HEK293 (cell line): ENCODE results near the gene DGKH.
A peak's percentile ranks its signal among the peaks of the same experiment; 100 is the strongest.

Source experiments
- CTCF ChIA-PET: fragments of 350-600 bp; formaldehyde crosslinking; extraction: SDS; loops from one replicate; lab custom pipeline; 2021; ENCODE audit warnings: antibody characterized with exemption; lab: Yijun Ruan, JAX
- POLR2A ChIA-PET: fragments of 300-600 bp; formaldehyde crosslinking; extraction: SDS; loops from one replicate; lab custom pipeline; 2020; ENCODE audit warnings: antibody characterized with exemption, inconsistent platforms; lab: Yijun Ruan, JAX
- H3K27ac ChIP-seq: fragments of 200-500 bp; sonication (Bioruptor generic); 2 replicates; pipeline ENCODE4 v1.5.1; 2014; ENCODE audit warnings: low read depth, low read length, control low read depth, inconsistent platforms; ENCODE audit errors: extremely low read depth
- H3K36me3 ChIP-seq, 2 experiments: fragments of 200-500 bp in 1 of 2; sonication (Bioruptor generic) in 1 of 2; 1 replicate in 1 of 2; 2 replicates in 1 of 2; pipeline ENCODE4 v1.5.1; 2014 to 2017; ENCODE audit warnings: inconsistent platforms in 2 of 2, low read length in 2 of 2; ENCODE audit not compliant: control insufficient read depth in 2 of 2, insufficient read depth in 1 of 2
- H3K4me1 ChIP-seq: fragments of 200-500 bp; sonication (Bioruptor generic); 2 replicates; pipeline ENCODE4 v1.5.1; 2014; ENCODE audit warnings: mild to moderate bottlenecking, low read length, inconsistent platforms; ENCODE audit not compliant: control insufficient read depth, insufficient read depth
- H3K4me3 ChIP-seq: 2 replicates; pipeline ENCODE4 v1.5.1; 2011; ENCODE audit warnings: low read depth, mild to moderate bottlenecking, control low read depth, low read length, moderate library complexity
- H3K9me3 ChIP-seq: fragments of 200-500 bp; sonication (Bioruptor generic); 2 replicates; pipeline ENCODE4 v1.5.1; 2014; ENCODE audit warnings: low read depth, low read length, inconsistent platforms; ENCODE audit not compliant: control insufficient read depth, insufficient read depth
- GLI4 ChIP-seq: fragments of 450-650 bp; formaldehyde crosslinking; IDR thresholded peaks from 2 replicates; pipeline ENCODE4 v1.5.1; 2016; ENCODE audit warnings: missing biosample characterization, missing genetic modification characterization
- KLF8 ChIP-seq: fragments of 450-650 bp; formaldehyde crosslinking; IDR thresholded peaks from 2 replicates; pipeline ENCODE4 v1.5.1; 2016; ENCODE audit warnings: missing biosample characterization, missing genetic modification characterization
- MYNN ChIP-seq: fragments of 450-650 bp; formaldehyde crosslinking; IDR thresholded peaks from 2 replicates; pipeline ENCODE4 v1.5.1; 2016; ENCODE audit warnings: missing biosample characterization, missing genetic modification characterization, borderline replicate concordance
- PRDM2 ChIP-seq: fragments of 450-650 bp; formaldehyde crosslinking; IDR thresholded peaks from 2 replicates; pipeline ENCODE4 v1.5.1; 2016; ENCODE audit warnings: missing biosample characterization, missing genetic modification characterization, borderline replicate concordance
- REST ChIP-seq: fragments of 450-650 bp; formaldehyde crosslinking; IDR thresholded peaks from 2 replicates; pipeline ENCODE4 v1.5.1; 2016; ENCODE audit warnings: missing biosample characterization, missing genetic modification characterization
- ZBTB20 ChIP-seq: fragments of 450-650 bp; formaldehyde crosslinking; IDR thresholded peaks from 2 replicates; pipeline ENCODE4 v1.5.1; 2016; ENCODE audit warnings: missing biosample characterization, missing genetic modification characterization
- ZBTB6 ChIP-seq: fragments of 450-650 bp; formaldehyde crosslinking; IDR thresholded peaks from 2 replicates; pipeline ENCODE4 v1.5.1; 2017; ENCODE audit warnings: missing biosample characterization, missing genetic modification characterization
- ZBTB7A ChIP-seq: fragments of 450-650 bp; formaldehyde crosslinking; IDR thresholded peaks from 2 replicates; pipeline ENCODE4 v1.5.1; 2016; ENCODE audit warnings: low read depth, missing biosample characterization, missing genetic modification characterization
- ZNF132 ChIP-seq: fragments of 450-650 bp; formaldehyde crosslinking; IDR thresholded peaks from 2 replicates; pipeline ENCODE4 v1.5.1; 2017; ENCODE audit warnings: missing biosample characterization, missing genetic modification characterization, borderline replicate concordance
- ZNF140 ChIP-seq: fragments of 450-650 bp; formaldehyde crosslinking; IDR thresholded peaks from 2 replicates; pipeline ENCODE4 v1.5.1; 2016; ENCODE audit warnings: missing biosample characterization, missing genetic modification characterization
- ZNF221 ChIP-seq: fragments of 450-650 bp; formaldehyde crosslinking; IDR thresholded peaks from 2 replicates; pipeline ENCODE4 v1.5.1; 2017; ENCODE audit warnings: missing biosample characterization, missing genetic modification characterization, borderline replicate concordance
- ZNF274 ChIP-seq, 2 experiments: fragments of 200-500 bp in 1 of 2; fragments of 450-650 bp in 1 of 2; sonication (Bioruptor generic) in 1 of 2; formaldehyde crosslinking in 1 of 2; IDR thresholded peaks; 2 replicates each; pipeline versions ENCODE4 v1.5.1 to v1.6.1; 2014 to 2016; ENCODE audit warnings: borderline replicate concordance in 1 of 2, inconsistent platforms in 1 of 2, low read length in 1 of 2, missing biosample characterization in 1 of 2, missing genetic modification characterization in 1 of 2
- ZNF335 ChIP-seq: fragments of 450-650 bp; formaldehyde crosslinking; conservative IDR thresholded peaks from 2 replicates; pipeline ENCODE4 v1.5.1; 2016; ENCODE audit warnings: missing biosample characterization, missing genetic modification characterization
- ZNF48 ChIP-seq: fragments of 450-650 bp; formaldehyde crosslinking; IDR thresholded peaks from 2 replicates; pipeline ENCODE4 v1.5.1; 2016; ENCODE audit warnings: missing biosample characterization, missing genetic modification characterization
- ZNF510 ChIP-seq: fragments of 450-650 bp; formaldehyde crosslinking; IDR thresholded peaks from 2 replicates; pipeline ENCODE4 v1.5.1; 2018; ENCODE audit warnings: mild to moderate bottlenecking, missing genetic modification characterization, missing biosample characterization; ENCODE audit not compliant: insufficient replicate concordance
- ZNF529 ChIP-seq: fragments of 450-650 bp; formaldehyde crosslinking; IDR thresholded peaks from 2 replicates; pipeline ENCODE4 v1.5.1; 2017; ENCODE audit warnings: missing genetic modification characterization, missing biosample characterization; ENCODE audit not compliant: insufficient replicate concordance
- ZNF624 ChIP-seq: fragments of 450-650 bp; formaldehyde crosslinking; IDR thresholded peaks from 2 replicates; pipeline ENCODE4 v1.5.1; 2017; ENCODE audit warnings: missing biosample characterization, missing genetic modification characterization
- ZNF791 ChIP-seq: fragments of 450-650 bp; formaldehyde crosslinking; IDR thresholded peaks from 2 replicates; pipeline ENCODE4 v1.5.1; 2016; ENCODE audit warnings: missing biosample characterization, missing genetic modification characterization
- ZNF830 ChIP-seq: fragments of 450-650 bp; IDR thresholded peaks from 2 replicates; pipeline ENCODE4 v1.5.0; 2018; ENCODE audit warnings: missing biosample characterization, missing genetic modification characterization, low read depth, mild to moderate bottlenecking, moderate library complexity
- ZNF843 ChIP-seq: fragments of 450-650 bp; formaldehyde crosslinking; IDR thresholded peaks from 2 replicates; pipeline ENCODE4 v1.5.1; 2016; ENCODE audit warnings: missing biosample characterization, missing genetic modification characterization
- ZSCAN16 ChIP-seq: fragments of 450-650 bp; formaldehyde crosslinking; IDR thresholded peaks from 2 replicates; pipeline ENCODE4 v1.5.1; 2016; ENCODE audit warnings: missing biosample characterization, missing genetic modification characterization
- TF ChIP-seq, protein P1 (sequence below): fragments of 450-650 bp; formaldehyde crosslinking; IDR thresholded peaks from 2 replicates; pipeline ENCODE4 v1.5.1; 2017; ENCODE audit warnings: missing biosample characterization, missing genetic modification characterization
- TF ChIP-seq, protein P2 (sequence below): fragments of 450-650 bp; formaldehyde crosslinking; IDR thresholded peaks from 2 replicates; pipeline ENCODE4 v1.5.1; 2016; ENCODE audit warnings: missing biosample characterization, missing genetic modification characterization, low read depth

Gene DGKH

DNA sequence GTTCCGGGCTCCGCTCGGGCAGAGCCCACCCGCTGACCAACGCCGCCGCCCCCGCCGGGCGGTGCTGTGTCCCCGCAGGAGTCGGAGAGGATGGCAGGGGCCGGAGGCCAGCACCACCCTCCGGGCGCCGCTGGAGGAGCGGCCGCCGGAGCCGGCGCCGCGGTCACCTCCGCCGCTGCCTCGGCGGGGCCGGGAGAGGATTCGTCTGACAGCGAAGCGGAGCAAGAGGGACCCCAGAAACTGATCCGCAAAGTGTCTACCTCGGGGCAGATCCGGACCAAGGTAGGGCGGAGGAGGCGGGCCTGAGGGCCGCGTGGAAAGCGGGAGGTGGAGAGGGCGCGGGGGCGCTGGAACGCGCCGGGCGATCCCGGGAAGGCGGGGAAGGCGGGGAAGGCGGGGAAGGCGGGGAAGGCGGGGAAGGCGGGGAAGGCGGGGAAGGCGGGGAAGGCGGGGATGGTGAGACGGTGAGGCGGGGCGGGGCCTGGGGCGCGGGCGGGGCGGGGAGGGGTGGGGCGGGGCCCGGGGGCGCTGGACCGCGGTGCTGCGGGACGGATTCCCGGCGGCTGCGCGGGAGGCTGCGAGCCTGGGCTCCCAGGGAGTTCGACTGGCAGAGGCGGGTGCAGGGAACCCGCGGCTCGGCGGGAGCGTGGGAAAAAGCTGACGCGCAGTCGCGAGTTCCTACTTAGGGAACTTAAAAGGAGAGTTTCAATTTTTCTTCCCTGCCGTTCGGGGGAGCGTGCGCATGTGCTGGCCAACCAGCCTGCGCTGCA, 421 bp downstream of the DGKH start:
- no peaks in the 10 kb centered on the region for H3K9me3 ChIP-seq
- ChIA-PET POLR2A (interaction anchor here (1.1 to 1.3 kb wide), 2 partner anchors 61 to 85 kb away, joined by 3 to 5 read pairs; no protein-coding TSS in a partner anchor), CTCF (interaction anchor here (0.6 to 0.8 kb wide), 4 partner anchors 128 to 381 kb away, joined by 3 read pairs; no protein-coding TSS in a partner anchor)
- H3K4me1 ChIP-seq: peaks cover 9% of the 10 kb centered on the region
- peak overlapping the region; percentile 81 for H3K4me3 ChIP-seq
- H3K27ac ChIP-seq: peak overlapping the region; percentile 92
- no peaks in the 10 kb centered on the region for H3K36me3 ChIP-seq
- no peak for TF ChIP-seq ZNF510 (tag by site-specific recombination)
- TF ChIP-seq ZNF274 (IDR thresholded peaks at IDR 0.05; ENCODE audit: low read length): no peak
- no peak for TF ChIP-seq ZNF274 (tag by site-specific recombination; IDR thresholded peaks at IDR 0.05; ENCODE audit: borderline replicate concordance)
- TF ChIP-seq GLI4: no peak
- no peak for TF ChIP-seq REST
- no peak for TF ChIP-seq ZNF830 (tag by site-specific recombination)
- TF ChIP-seq KLF8 (tag by site-specific recombination): peak; percentile 67; the same call in 1 of the 2 replicates
- TF ChIP-seq ZNF48 (tag by site-specific recombination): no peak
- TF ChIP-seq ZNF624 (tag by site-specific recombination): no peak
- TF ChIP-seq ZBTB20 (tag by site-specific recombination): peak; percentile 53
- no peak for TF ChIP-seq ZNF132 (tag by site-specific recombination)
- TF ChIP-seq, protein P1, sequence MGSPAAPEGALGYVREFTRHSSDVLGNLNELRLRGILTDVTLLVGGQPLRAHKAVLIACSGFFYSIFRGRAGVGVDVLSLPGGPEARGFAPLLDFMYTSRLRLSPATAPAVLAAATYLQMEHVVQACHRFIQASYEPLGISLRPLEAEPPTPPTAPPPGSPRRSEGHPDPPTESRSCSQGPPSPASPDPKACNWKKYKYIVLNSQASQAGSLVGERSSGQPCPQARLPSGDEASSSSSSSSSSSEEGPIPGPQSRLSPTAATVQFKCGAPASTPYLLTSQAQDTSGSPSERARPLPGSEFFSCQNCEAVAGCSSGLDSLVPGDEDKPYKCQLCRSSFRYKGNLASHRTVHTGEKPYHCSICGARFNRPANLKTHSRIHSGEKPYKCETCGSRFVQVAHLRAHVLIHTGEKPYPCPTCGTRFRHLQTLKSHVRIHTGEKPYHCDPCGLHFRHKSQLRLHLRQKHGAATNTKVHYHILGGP: no peak
- no peak for TF ChIP-seq ZBTB6
- no peak for TF ChIP-seq ZNF529 (tag by site-specific recombination)
- TF ChIP-seq ZNF791: no peak
- TF ChIP-seq ZSCAN16: no peak
- no peak for TF ChIP-seq ZBTB7A
- no peak for TF ChIP-seq ZNF843 (tag by site-specific recombination)
- TF ChIP-seq, protein P2, sequence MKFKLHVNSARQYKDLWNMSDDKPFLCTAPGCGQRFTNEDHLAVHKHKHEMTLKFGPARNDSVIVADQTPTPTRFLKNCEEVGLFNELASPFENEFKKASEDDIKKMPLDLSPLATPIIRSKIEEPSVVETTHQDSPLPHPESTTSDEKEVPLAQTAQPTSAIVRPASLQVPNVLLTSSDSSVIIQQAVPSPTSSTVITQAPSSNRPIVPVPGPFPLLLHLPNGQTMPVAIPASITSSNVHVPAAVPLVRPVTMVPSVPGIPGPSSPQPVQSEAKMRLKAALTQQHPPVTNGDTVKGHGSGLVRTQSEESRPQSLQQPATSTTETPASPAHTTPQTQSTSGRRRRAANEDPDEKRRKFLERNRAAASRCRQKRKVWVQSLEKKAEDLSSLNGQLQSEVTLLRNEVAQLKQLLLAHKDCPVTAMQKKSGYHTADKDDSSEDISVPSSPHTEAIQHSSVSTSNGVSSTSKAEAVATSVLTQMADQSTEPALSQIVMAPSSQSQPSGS (tag by site-specific recombination): no peak
- TF ChIP-seq ZNF221: no peak
- TF ChIP-seq PRDM2 (tag by site-specific recombination): no peak
- TF ChIP-seq ZNF335: no peak
- TF ChIP-seq MYNN (tag by site-specific recombination): no peak
- no peak for TF ChIP-seq ZNF140 (tag by site-specific recombination)
